CD4-positive, alpha-beta T cell treated with Interleukin-2 at 100 ng/mL for 4 hours (primary cell): ENCODE results near the gene CARMIL1.

ENCODE experiments used
- DNase-seq: peaks from one replicate; pipeline ENCODE4 v3.0.0-alpha.2; 2020; ENCODE audit warnings: low spot score

Gene CARMIL1

GRCh38 chr6:25477006-25477590 lies 197.9 kb downstream of the CARMIL1 start:
- no peak for DNase-seq

- DNase-seq = no peak
Measured at GRCh38 chr6:25478973-25479372, 199.8 kb downstream of the CARMIL1 start.

- DNase-seq = no peak
Measured at GRCh38 chr6:25481267-25481666, 202.1 kb downstream of the CARMIL1 start.

- DNase-seq = no peak
Measured at GRCh38 chr6:25482996-25483395, 203.8 kb downstream of the CARMIL1 start.

GRCh38 chr6:25483943-25484342 lies 204.8 kb downstream of the CARMIL1 start:
- DNase-seq = no peak

GRCh38 chr6:25484900-25485299 lies 205.7 kb downstream of the CARMIL1 start:
- DNase-seq = no peak

- no peak for DNase-seq
Measured at GRCh38 chr6:25485821-25486534, 206.8 kb downstream of the CARMIL1 start.

- DNase-seq = no peak
Measured at GRCh38 chr6:25486550-25486949, 207.4 kb downstream of the CARMIL1 start.

GRCh38 chr6:25487012-25487411 lies 207.8 kb downstream of the CARMIL1 start:
- DNase-seq = no peak

GRCh38 chr6:25488156-25488555 lies 209.0 kb downstream of the CARMIL1 start:
- DNase-seq = no peak

GRCh38 chr6:25489399-25489798 lies 210.2 kb downstream of the CARMIL1 start:
- DNase-seq = no peak

GRCh38 chr6:25490018-25490801 lies 211.0 kb downstream of the CARMIL1 start:
- peak; percentile 72 for DNase-seq

GRCh38 chr6:25492951-25493350 lies 213.8 kb downstream of the CARMIL1 start:
- DNase-seq = no peak

- no peak for DNase-seq
Measured at GRCh38 chr6:25494469-25494868, 215.3 kb downstream of the CARMIL1 start.

GRCh38 chr6:25497383-25498040 lies 218.3 kb downstream of the CARMIL1 start:
- DNase-seq = no peak

GRCh38 chr6:25498505-25498904 lies 219.3 kb downstream of the CARMIL1 start:
- no peak for DNase-seq

GRCh38 chr6:25499615-25500235 lies 220.6 kb downstream of the CARMIL1 start:
- no peak for DNase-seq

- DNase-seq = no peak
Measured at GRCh38 chr6:25503686-25504085, 224.5 kb downstream of the CARMIL1 start.

- no peak for DNase-seq
Measured at GRCh38 chr6:25504661-25505060, 225.5 kb downstream of the CARMIL1 start.

GRCh38 chr6:25506020-25506419 lies 226.8 kb downstream of the CARMIL1 start:
- no peak for DNase-seq

- DNase-seq = no peak
Measured at GRCh38 chr6:25508051-25508450, 228.9 kb downstream of the CARMIL1 start.

GRCh38 chr6:25511376-25511775 lies 232.2 kb downstream of the CARMIL1 start:
- no peak for DNase-seq
